Measurements from ENCODE around the gene SNX21. TPM values are rescaled to one million over a fixed set of nuclear protein-coding genes. Genes with fewer than 3 reads are reported as not detected.
"Not testable (repeated sequence)": the region's sequence is repeated elsewhere in the genome, so short reads cannot be mapped to it uniquely, and the experiment has no call there.

The SNX21 gene
- total and polyA plus RNA-seq, 4 donors: 14.9 to 117 (median 47.0) TPM

DNA sequence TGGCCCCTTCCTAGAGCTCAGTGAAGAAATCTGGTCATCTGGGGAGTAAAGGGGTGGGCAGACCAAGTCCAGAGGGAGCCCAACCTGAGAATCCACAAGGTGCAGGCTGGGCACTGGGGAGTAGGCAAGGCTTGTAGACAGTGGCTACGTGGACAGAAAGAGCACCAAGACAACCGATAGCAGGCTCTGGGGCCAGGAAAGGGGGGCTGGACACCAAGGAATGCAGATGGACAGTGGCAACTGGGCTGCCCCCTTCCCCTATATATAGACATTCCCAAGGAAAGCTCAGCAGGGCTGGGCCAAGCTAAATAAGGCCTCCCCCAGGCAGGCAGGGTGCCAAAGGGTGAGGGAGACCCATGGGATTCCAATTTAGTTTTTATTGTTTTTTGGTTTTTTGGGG lies 5.0 kb upstream of the SNX21 start:
- H3K27ac ChIP-seq (ENCODE audit: low read depth in 1 of 2, low read length in 2 of 2): peak overlapping the region; percentile 29 to 92
- peaks cover 0 to 1% of the 10 kb centered on the region in 2 donors for H3K4me1 ChIP-seq (ENCODE audit: control insufficient read depth in 1 of 2, insufficient read depth in 2 of 2, low read length in 2 of 2)
- no peaks in the 10 kb centered on the region for H3K27me3 ChIP-seq (ENCODE audit: control insufficient read depth in 1 of 2, insufficient read depth in 2 of 2, low read length in 1 of 2)
- intact Hi-C loops (cut with DNase I): no loop called here
- ATAC-seq (ENCODE audit: low FRiP score) (peak; percentile 2), DNase-seq (peak; percentile 73 to 82)
- H3K4me3 ChIP-seq (ENCODE audit: low read length in 2 of 2): no peak overlapping the region
- H3K9me3 ChIP-seq (ENCODE audit: control insufficient read depth, low read length): no peaks in the 10 kb centered on the region
- WGBS, 2 donors: 0 to 8% methylated on average over 2 of the region's 2 CpGs
- H3K36me3 ChIP-seq (ENCODE audit: control insufficient read depth in 1 of 2, insufficient read depth in 2 of 2, low read length in 1 of 2): no peaks in the 10 kb centered on the region

DNA sequence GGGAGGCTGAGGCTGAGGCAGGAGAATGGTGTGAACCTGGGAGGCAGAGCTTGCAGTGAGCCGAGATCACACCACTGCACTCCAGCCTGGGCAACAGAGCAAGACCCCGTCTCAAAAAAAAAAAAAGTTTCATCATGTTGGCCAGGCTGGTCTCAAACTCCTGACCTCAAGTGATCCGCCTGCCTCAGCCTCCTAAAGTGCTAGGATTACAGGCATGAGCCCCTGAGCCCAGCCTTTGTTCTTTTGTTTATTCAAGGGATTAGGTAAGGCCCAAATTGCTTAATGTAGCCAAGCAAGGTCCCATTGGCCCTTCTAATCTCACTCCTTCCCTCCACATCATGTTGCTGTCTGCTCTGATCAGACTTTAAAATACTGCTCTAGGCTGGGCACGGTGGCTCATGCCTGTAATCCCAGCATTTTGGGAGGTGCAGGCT lies 3.9 kb upstream of the SNX21 start:
- not testable (repeated sequence) for H3K4me1 ChIP-seq (ENCODE audit: control insufficient read depth in 1 of 2, insufficient read depth in 2 of 2, low read length in 2 of 2); H3K9me3 ChIP-seq (ENCODE audit: control insufficient read depth, low read length); H3K27ac ChIP-seq (ENCODE audit: low read depth in 1 of 2, low read length in 2 of 2); H3K36me3 ChIP-seq (ENCODE audit: control insufficient read depth in 1 of 2, insufficient read depth in 2 of 2, low read length in 1 of 2); DNase-seq; H3K4me3 ChIP-seq (ENCODE audit: low read length in 2 of 2); ATAC-seq (ENCODE audit: low FRiP score); H3K27me3 ChIP-seq (ENCODE audit: control insufficient read depth in 1 of 2, insufficient read depth in 2 of 2, low read length in 1 of 2)
- WGBS, 2 donors: 69 to 90% methylated on average over 4 of the region's 4 CpGs
- intact Hi-C loops (cut with DNase I): loop anchor here in 1 of 2 donors (10.0 kb wide), 2 partner anchors 55 to 1645 kb away; partner anchors contain the start of genes JPH2, SPATA25 and ZSWIM1

DNA sequence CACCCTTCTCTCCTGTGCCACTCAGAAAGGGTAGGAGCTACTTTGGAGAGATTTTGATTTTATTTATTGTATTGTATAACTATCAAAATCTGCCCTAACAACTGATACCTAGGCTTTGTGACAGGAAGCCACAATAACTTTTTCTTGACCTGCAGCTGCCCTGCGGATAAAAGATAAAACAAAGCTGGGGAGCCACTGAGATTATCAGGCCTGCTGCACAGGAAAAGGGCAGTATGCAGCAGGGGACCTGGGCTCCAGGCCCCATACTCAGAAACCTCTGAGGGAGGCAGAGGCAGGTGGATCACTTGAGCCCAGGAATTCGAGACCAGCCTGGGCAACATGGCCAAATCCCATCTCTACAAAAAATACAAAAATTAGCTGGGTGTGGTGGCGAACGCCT lies 980 bp upstream of the SNX21 start:
- intact Hi-C loops (cut with DNase I): loop anchor here in 1 of 2 donors (10.0 kb wide), 2 partner anchors 52 to 1648 kb away; partner anchors contain the start of genes JPH2, SPATA25 and ZSWIM1
- H3K36me3 ChIP-seq (ENCODE audit: control insufficient read depth in 1 of 2, insufficient read depth in 2 of 2, low read length in 1 of 2): no peaks in the 10 kb centered on the region
- WGBS, 2 donors: 80 to 84% methylated on average over 4 of the region's 4 CpGs
- peaks cover 0 to 1% of the 10 kb centered on the region in 2 donors for H3K4me1 ChIP-seq (ENCODE audit: control insufficient read depth in 1 of 2, insufficient read depth in 2 of 2, low read length in 2 of 2)
- H3K9me3 ChIP-seq (ENCODE audit: control insufficient read depth, low read length): no peaks in the 10 kb centered on the region
- DNase-seq: peak in 1 of 2 donors; percentile 44
- no peak overlapping the region for H3K4me3 ChIP-seq (ENCODE audit: low read length in 2 of 2)
- H3K27me3 ChIP-seq (ENCODE audit: control insufficient read depth in 1 of 2, insufficient read depth in 2 of 2, low read length in 1 of 2): no peaks in the 10 kb centered on the region
- H3K27ac ChIP-seq (ENCODE audit: low read depth in 1 of 2, low read length in 2 of 2): peak overlapping the region in 1 of 2 donors; percentile 92
- no peak for ATAC-seq (ENCODE audit: low FRiP score)

DNA sequence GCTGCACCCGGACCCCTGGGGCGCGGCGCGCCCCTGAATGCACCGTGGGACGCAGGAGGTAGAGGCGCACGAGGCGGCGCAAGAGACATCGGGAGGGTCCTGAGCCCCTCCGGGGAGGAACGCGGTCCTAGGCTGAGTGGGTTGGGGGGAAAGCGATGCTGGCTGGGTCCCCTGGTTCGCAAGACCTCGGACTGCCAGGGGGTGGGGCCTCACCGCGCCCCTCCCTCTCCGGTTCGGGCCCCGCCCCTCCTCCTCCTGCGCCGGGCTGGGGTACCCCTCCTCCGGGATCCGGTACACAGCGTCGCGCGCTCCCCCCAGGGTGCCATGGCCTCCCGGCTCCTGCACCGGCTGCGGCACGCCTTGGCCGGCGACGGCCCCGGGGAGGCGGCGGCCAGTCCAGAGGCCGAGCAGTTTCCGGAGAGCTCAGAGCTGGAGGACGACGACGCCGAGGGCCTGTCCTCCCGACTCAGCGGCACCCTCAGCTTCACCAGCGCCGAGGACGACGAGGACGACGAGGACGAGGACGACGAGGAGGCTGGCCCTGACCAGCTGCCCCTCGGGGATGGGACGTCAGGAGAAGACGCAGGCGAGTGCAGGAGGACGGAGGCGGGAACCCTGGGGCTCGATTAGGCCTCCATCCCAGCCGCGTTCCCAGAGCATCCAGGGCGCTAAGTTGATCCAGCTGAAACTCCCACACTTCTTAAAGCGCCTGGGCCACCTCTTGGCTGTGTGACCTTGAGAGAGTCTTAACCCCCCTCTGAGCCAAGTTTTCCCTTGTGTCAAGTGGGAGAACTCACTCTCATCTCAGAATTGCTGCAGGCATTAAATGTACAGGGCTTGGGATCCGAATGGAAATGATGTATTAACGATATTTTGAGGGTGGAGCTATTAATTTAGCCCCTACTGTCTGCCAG lies 541 bp downstream of the SNX21 start:
- peak; percentile 82 to 91 for DNase-seq
- intact Hi-C loops (cut with DNase I): loop anchor here (2.0 to 10.0 kb wide), 4 partner anchors 17 to 1649 kb away; partner anchors contain the start of genes ACOT8 (in 1 of the 2), JPH2 (in 1 of the 2), SPATA25 (in 1 of the 2) and ZSWIM1 (in 1 of the 2)

DNA sequence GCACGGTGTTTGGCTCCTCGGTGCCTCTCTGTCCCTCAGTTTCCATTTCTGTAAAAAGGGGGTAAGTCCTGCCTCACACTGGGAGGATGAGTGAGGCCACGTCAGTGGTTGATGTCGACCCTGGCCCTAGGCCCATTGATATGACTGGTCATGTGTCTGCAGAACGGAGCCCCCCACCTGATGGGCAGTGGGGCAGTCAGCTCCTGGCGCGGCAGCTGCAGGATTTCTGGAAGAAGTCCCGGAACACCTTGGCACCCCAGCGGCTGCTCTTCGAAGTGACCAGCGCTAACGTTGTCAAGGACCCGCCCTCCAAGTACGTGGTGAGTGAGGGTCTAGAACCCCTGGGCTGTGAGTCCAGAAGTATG lies 1.2 kb downstream of the SNX21 start:
- DNase-seq (peak; percentile 63 to 78), ATAC-seq (ENCODE audit: low FRiP score) (no peak)
- Histone ChIP-seq H3K4me1 (ENCODE audit: control insufficient read depth in 1 of 2, insufficient read depth in 2 of 2, low read length in 2 of 2) (peaks cover 0 to 1% of the 10 kb centered on the region in 2 donors), H3K27ac (ENCODE audit: low read depth in 1 of 2, low read length in 2 of 2) (peak overlapping the region in 1 of 2 donors; percentile 92), H3K9me3 (ENCODE audit: control insufficient read depth, low read length) (no peaks in the 10 kb centered on the region), H3K4me3 (ENCODE audit: low read length in 2 of 2) (peak overlapping the region; percentile 62 to 75), H3K27me3 (ENCODE audit: control insufficient read depth in 1 of 2, insufficient read depth in 2 of 2, low read length in 1 of 2) (no peaks in the 10 kb centered on the region), H3K36me3 (ENCODE audit: control insufficient read depth in 1 of 2, insufficient read depth in 2 of 2, low read length in 1 of 2) (no peaks in the 10 kb centered on the region)
- intact Hi-C loops (cut with DNase I): loop anchor here (2.0 to 10.0 kb wide), 5 partner anchors 18 to 1650 kb away; partner anchors contain the start of genes ACOT8 (in 1 of the 2), JPH2 (in 1 of the 2), SPATA25 (in 1 of the 2) and ZSWIM1 (in 1 of the 2)
- whole genome bisulfite sequencing, 2 donors: 24 to 31% methylated on average over 14 of the region's 14 CpGs

More for the DNA sequence above, 541 bp downstream of the SNX21 start:
- 1% methylated on average over 51 to 71 of the region's 71 CpGs for WGBS, 2 donors
- Histone ChIP-seq H3K9me3 (ENCODE audit: control insufficient read depth, low read length) (no peaks in the 10 kb centered on the region), H3K27ac (ENCODE audit: low read depth in 1 of 2, low read length in 2 of 2) (peak overlapping the region; percentile 71 to 92), H3K4me1 (ENCODE audit: control insufficient read depth in 1 of 2, insufficient read depth in 2 of 2, low read length in 2 of 2) (peaks cover 0 to 1% of the 10 kb centered on the region in 2 donors), H3K27me3 (ENCODE audit: control insufficient read depth in 1 of 2, insufficient read depth in 2 of 2, low read length in 1 of 2) (no peaks in the 10 kb centered on the region), H3K4me3 (ENCODE audit: low read length in 2 of 2) (peak overlapping the region; percentile 62 to 75), H3K36me3 (ENCODE audit: control insufficient read depth in 1 of 2, insufficient read depth in 2 of 2, low read length in 1 of 2) (no peaks in the 10 kb centered on the region)
- peak; percentile 89 for ATAC-seq (ENCODE audit: low FRiP score)

DNA sequence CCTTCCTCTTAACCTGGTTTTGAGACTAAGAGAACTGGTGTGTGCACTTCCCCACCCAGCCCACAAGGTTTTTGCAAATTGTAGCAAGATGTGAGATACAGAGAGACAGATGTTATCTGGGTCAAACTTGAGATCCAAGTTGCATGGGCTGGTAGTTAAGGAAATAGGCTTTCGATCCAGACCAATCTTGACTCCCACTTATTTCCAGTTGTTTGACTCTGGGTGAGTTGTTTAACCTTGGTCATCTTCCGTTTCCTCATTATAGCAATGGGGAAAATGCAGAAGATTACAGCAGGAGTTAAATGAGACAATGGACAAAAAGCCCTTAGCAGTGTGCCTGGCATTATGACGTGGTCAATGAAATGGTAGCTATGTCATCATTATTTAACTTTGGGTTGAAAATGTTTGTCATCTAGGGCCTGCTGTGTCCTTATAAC lies 1.7 kb downstream of the SNX21 start:
- H3K27ac ChIP-seq (ENCODE audit: low read depth in 1 of 2, low read length in 2 of 2): peak overlapping the region in 1 of 2 donors; percentile 49

DNA sequence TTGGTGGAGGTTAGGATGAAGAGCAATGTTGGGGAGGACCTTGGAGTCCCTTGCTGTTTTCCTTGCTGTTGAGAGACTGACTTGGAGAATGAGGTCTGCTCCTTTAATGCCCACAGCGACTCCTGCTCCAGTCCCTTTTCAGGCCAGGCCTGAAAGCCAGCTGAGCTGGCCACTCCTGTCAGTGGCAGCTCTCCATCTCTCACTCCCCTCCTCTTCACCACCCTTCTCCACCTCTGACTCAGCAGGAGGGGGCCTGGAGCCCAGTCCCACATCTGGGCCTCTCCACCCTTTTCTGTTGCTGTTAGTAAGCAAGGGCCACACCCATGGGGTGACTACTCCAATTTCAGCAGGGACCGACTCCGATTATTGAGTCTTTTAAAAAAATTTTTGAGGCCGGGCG lies 2.2 kb downstream of the SNX21 start:
- Histone ChIP-seq H3K27me3 (ENCODE audit: control insufficient read depth in 1 of 2, insufficient read depth in 2 of 2, low read length in 1 of 2) (no peaks in the 10 kb centered on the region), H3K4me3 (ENCODE audit: low read length in 2 of 2) (peak overlapping the region in 1 of 2 donors; percentile 62), H3K36me3 (ENCODE audit: control insufficient read depth in 1 of 2, insufficient read depth in 2 of 2, low read length in 1 of 2) (no peaks in the 10 kb centered on the region), H3K9me3 (ENCODE audit: control insufficient read depth, low read length) (no peaks in the 10 kb centered on the region), H3K4me1 (ENCODE audit: control insufficient read depth in 1 of 2, insufficient read depth in 2 of 2, low read length in 2 of 2) (peaks cover 0 to 1% of the 10 kb centered on the region in 2 donors), H3K27ac (ENCODE audit: low read depth in 1 of 2, low read length in 2 of 2) (peak overlapping the region in 1 of 2 donors; percentile 49)
- WGBS, 2 donors: 35 to 38% methylated on average over 5 of the region's 5 CpGs
- intact Hi-C loops (cut with DNase I): loop anchor here (2.0 to 10.0 kb wide), 5 partner anchors 19 to 1651 kb away; partner anchors contain the start of genes ACOT8 (in 1 of the 2), JPH2 (in 1 of the 2), SPATA25 (in 1 of the 2) and ZSWIM1 (in 1 of the 2)
- ATAC-seq (ENCODE audit: low FRiP score): no peak
- peak; percentile 77 to 86 for DNase-seq

More for the DNA sequence above, 1.7 kb downstream of the SNX21 start:
- DNase-seq: no peak
- 18 to 23% methylated on average over 3 of the region's 3 CpGs for WGBS, 2 donors
- H3K36me3 ChIP-seq (ENCODE audit: control insufficient read depth in 1 of 2, insufficient read depth in 2 of 2, low read length in 1 of 2): no peaks in the 10 kb centered on the region
- peak overlapping the region in 1 of 2 donors; percentile 62 for H3K4me3 ChIP-seq (ENCODE audit: low read length in 2 of 2)
- ATAC-seq (ENCODE audit: low FRiP score): no peak
- no peaks in the 10 kb centered on the region for H3K9me3 ChIP-seq (ENCODE audit: control insufficient read depth, low read length)
- intact Hi-C loops (cut with DNase I): loop anchor here (2.0 to 10.0 kb wide), 5 partner anchors 19 to 1651 kb away; partner anchors contain the start of genes ACOT8 (in 1 of the 2), JPH2 (in 1 of the 2), SPATA25 (in 1 of the 2) and ZSWIM1 (in 1 of the 2)
- H3K27me3 ChIP-seq (ENCODE audit: control insufficient read depth in 1 of 2, insufficient read depth in 2 of 2, low read length in 1 of 2): no peaks in the 10 kb centered on the region
- peaks cover 0 to 1% of the 10 kb centered on the region in 2 donors for H3K4me1 ChIP-seq (ENCODE audit: control insufficient read depth in 1 of 2, insufficient read depth in 2 of 2, low read length in 2 of 2)

DNA sequence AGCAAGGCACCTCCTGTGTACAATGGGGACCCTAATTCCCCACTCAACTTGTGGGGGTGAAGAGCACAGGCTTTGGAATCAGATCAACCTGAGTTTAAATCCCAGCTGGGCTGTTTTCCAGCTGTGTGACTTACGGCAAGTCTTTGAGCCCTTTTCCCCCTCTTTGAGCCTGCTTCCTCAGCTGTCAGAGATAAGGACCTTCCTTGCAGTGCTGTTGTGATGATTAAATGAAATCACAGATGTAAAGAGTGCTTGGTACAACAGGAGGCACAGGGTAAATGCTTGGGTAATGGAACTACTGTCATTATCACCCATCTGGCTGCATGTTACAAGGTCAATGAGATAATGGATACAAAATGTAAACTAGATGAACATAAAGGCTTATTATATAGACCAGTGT lies 3.2 kb downstream of the SNX21 start:
- Histone ChIP-seq H3K27me3 (ENCODE audit: control insufficient read depth in 1 of 2, insufficient read depth in 2 of 2, low read length in 1 of 2) (no peaks in the 10 kb centered on the region), H3K4me1 (ENCODE audit: control insufficient read depth in 1 of 2, insufficient read depth in 2 of 2, low read length in 2 of 2) (peaks cover 0 to 1% of the 10 kb centered on the region in 2 donors), H3K9me3 (ENCODE audit: control insufficient read depth, low read length) (no peaks in the 10 kb centered on the region), H3K27ac (ENCODE audit: low read depth in 1 of 2, low read length in 2 of 2) (peak overlapping the region in 1 of 2 donors; percentile 11), H3K4me3 (ENCODE audit: low read length in 2 of 2) (no peak overlapping the region), H3K36me3 (ENCODE audit: control insufficient read depth in 1 of 2, insufficient read depth in 2 of 2, low read length in 1 of 2) (peaks cover 0 to 2% of the 10 kb centered on the region in 2 donors)
- intact Hi-C loops (cut with DNase I): loop anchor here (5.0 to 10.0 kb wide), 3 partner anchors 35 to 1652 kb away; partner anchors contain the start of genes JPH2 (in 1 of the 2), SPATA25 (in 1 of the 2) and ZSWIM1 (in 1 of the 2)
- DNase-seq (no peak), ATAC-seq (ENCODE audit: low FRiP score) (no peak)
- 0 to 5% methylated on average over 1 of the region's 1 CpG for WGBS, 2 donors

All from aorta (tissue), 5 donors.